Measurements from ENCODE around the gene PGA3. TPM values are rescaled to one million over a fixed set of nuclear protein-coding genes. Genes with fewer than 3 reads are reported as not detected.
"Not testable (repeated sequence)": the region's sequence is repeated elsewhere in the genome, so short reads cannot be mapped to it uniquely, and the experiment has no call there.

The PGA3 gene
- total RNA-seq, 2 experiments from 2014 or later: not detected

DNA sequence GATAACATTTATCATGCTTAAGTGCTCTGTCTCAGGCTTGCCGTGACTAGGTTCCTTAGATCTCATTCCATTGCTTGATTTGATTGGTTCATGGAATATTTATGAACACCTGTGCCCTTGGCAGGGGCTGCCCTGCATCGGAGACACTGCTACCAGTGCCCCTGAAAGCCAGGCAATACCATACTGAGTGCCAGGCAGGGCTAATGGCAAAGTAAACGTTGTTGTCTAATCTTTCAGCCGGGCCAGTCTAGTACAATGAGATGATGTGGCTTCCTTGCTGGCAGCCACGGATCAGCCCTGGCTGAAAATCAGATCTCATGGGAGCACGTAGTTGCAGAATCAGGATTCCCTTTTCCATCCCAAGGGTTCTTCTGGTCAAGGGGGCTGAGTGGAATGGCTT is 5.0 kb upstream of the PGA3 start:
- Histone ChIP-seq H3K9me3 (ENCODE audit: low read length) (no peaks in the 10 kb centered on the region), H3K4me3 (ENCODE audit: low read depth, low read length, poor library complexity, severe bottlenecking) (no peak overlapping the region), H4K20me1 (ENCODE audit: insufficient read depth, low read length) (no peaks in the 10 kb centered on the region), H2AFZ (ENCODE audit: low read length) (no peak overlapping the region), H3K9me2 (ENCODE audit: insufficient read depth, low read length) (no peaks in the 10 kb centered on the region), H3K4me1 (ENCODE audit: insufficient read depth, low read length, poor library complexity, severe bottlenecking) (no peaks in the 10 kb centered on the region), H3K79me2 (ENCODE audit: insufficient read depth, low read depth, low read length) (no peaks in the 10 kb centered on the region), H3K36me3 (ENCODE audit: insufficient read depth, low read length) (no peaks in the 10 kb centered on the region), H3K4me2 (ENCODE audit: low read length) (no peak overlapping the region), H3K27ac (ENCODE audit: low read depth, low read length, poor library complexity, severe bottlenecking) (no peak overlapping the region)
- intact Hi-C loops (cut with micrococcal nuclease; ENCODE audit: unreplicated experiment): no loop called here
- ChIA-PET POLR2A (interaction anchor here (0.6 kb wide), 1 partner anchor 12 kb away, joined by 3 read pairs; no protein-coding TSS in a partner anchor), CTCF (ENCODE audit: unreplicated experiment) (no interaction called here)
- TF ChIP-seq EZH2phosphoT487 (IDR thresholded peaks at IDR 0.05; ENCODE audit: borderline replicate concordance, low read depth, low read length): no peak
- TF ChIP-seq CTCF (conservative IDR thresholded peaks at IDR 0.05; ENCODE audit: low read length): no peak
- DNase-seq (ENCODE audit: low spot score): no peak
- BruUV-seq (replicated peaks): no TSS peak

GRCh38 chr11:61198948-61199523 is 4.3 kb upstream of the PGA3 start:
- DNase-seq (ENCODE audit: low spot score): no peak
- H3K9me2 ChIP-seq (ENCODE audit: insufficient read depth, low read length): no peaks in the 10 kb centered on the region
- H3K79me2 ChIP-seq (ENCODE audit: insufficient read depth, low read depth, low read length): no peaks in the 10 kb centered on the region
- no peak overlapping the region for H3K4me3 ChIP-seq (ENCODE audit: low read depth, low read length, poor library complexity, severe bottlenecking)
- no peaks in the 10 kb centered on the region for H3K36me3 ChIP-seq (ENCODE audit: insufficient read depth, low read length)
- CTCF ChIA-PET (ENCODE audit: unreplicated experiment): interaction anchor here (0.6 kb wide), 1 partner anchor 70 kb away, joined by 3 read pairs; no protein-coding TSS in a partner anchor
- H3K27ac ChIP-seq (ENCODE audit: low read depth, low read length, poor library complexity, severe bottlenecking): no peak overlapping the region
- H3K4me2 ChIP-seq (ENCODE audit: low read length): no peak overlapping the region
- intact Hi-C loops (cut with micrococcal nuclease; ENCODE audit: unreplicated experiment): no loop called here
- BruUV-seq (replicated peaks): no TSS peak
- no peaks in the 10 kb centered on the region for H3K9me3 ChIP-seq (ENCODE audit: low read length)
- no peak overlapping the region for H2AFZ ChIP-seq (ENCODE audit: low read length)
- TF ChIP-seq EZH2phosphoT487 (IDR thresholded peaks at IDR 0.05; ENCODE audit: borderline replicate concordance, low read depth, low read length) (no peak), CTCF (conservative IDR thresholded peaks at IDR 0.05; ENCODE audit: low read length) (no peak)
- POLR2A ChIA-PET: no interaction called here
- H3K4me1 ChIP-seq (ENCODE audit: insufficient read depth, low read length, poor library complexity, severe bottlenecking): no peaks in the 10 kb centered on the region
- H4K20me1 ChIP-seq (ENCODE audit: insufficient read depth, low read length): no peaks in the 10 kb centered on the region

DNA sequence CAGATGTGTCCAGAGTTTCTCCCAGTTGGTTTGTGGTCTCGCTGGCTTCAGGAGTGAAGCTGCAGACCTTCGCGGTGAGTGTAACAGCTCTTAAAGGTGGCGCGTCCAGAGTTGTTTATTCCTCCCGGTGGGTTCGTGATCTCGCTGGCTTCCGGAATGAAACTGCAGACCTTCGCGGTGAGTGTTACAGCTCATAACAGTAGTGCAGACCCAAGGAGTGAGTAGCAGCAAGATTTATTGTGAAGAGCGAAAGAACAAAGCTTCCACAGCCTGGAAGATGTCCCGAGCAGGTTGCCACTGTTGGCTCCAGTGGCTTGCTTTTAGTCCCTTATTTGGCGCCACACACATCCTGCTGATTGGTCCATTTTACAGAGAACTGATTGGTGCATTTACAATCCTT is 1.8 kb upstream of the PGA3 start:
- no peak for DNase-seq (ENCODE audit: low spot score)
- no peak overlapping the region for H3K4me2 ChIP-seq (ENCODE audit: low read length)
- H3K4me1 ChIP-seq (ENCODE audit: insufficient read depth, low read length, poor library complexity, severe bottlenecking): no peaks in the 10 kb centered on the region
- H3K79me2 ChIP-seq (ENCODE audit: insufficient read depth, low read depth, low read length): no peaks in the 10 kb centered on the region
- CTCF ChIA-PET (ENCODE audit: unreplicated experiment): no interaction called here
- H3K36me3 ChIP-seq (ENCODE audit: insufficient read depth, low read length): no peaks in the 10 kb centered on the region
- H3K9me3 ChIP-seq (ENCODE audit: low read length): no peaks in the 10 kb centered on the region
- POLR2A ChIA-PET: no interaction called here
- H3K9me2 ChIP-seq (ENCODE audit: insufficient read depth, low read length): no peaks in the 10 kb centered on the region
- no peak overlapping the region for H2AFZ ChIP-seq (ENCODE audit: low read length)
- no peak overlapping the region for H3K4me3 ChIP-seq (ENCODE audit: low read depth, low read length, poor library complexity, severe bottlenecking)
- H4K20me1 ChIP-seq (ENCODE audit: insufficient read depth, low read length): no peaks in the 10 kb centered on the region
- BruUV-seq (replicated peaks): no TSS peak
- H3K27ac ChIP-seq (ENCODE audit: low read depth, low read length, poor library complexity, severe bottlenecking): no peak overlapping the region
- TF ChIP-seq EZH2phosphoT487 (IDR thresholded peaks at IDR 0.05; ENCODE audit: borderline replicate concordance, low read depth, low read length): no peak
- no peak for TF ChIP-seq CTCF (conservative IDR thresholded peaks at IDR 0.05; ENCODE audit: low read length)
- intact Hi-C loops (cut with micrococcal nuclease; ENCODE audit: unreplicated experiment): no loop called here

- H2AFZ ChIP-seq (ENCODE audit: low read length); H3K79me2 ChIP-seq (ENCODE audit: insufficient read depth, low read depth, low read length); DNase-seq (ENCODE audit: low spot score); H3K9me2 ChIP-seq (ENCODE audit: insufficient read depth, low read length); H3K27ac ChIP-seq (ENCODE audit: low read depth, low read length, poor library complexity, severe bottlenecking); H3K36me3 ChIP-seq (ENCODE audit: insufficient read depth, low read length); H4K20me1 ChIP-seq (ENCODE audit: insufficient read depth, low read length); H3K4me1 ChIP-seq (ENCODE audit: insufficient read depth, low read length, poor library complexity, severe bottlenecking); H3K4me3 ChIP-seq (ENCODE audit: low read depth, low read length, poor library complexity, severe bottlenecking); BruUV-seq (replicated peaks); intact Hi-C loops (cut with micrococcal nuclease; ENCODE audit: unreplicated experiment); POLR2A ChIA-PET; H3K9me3 ChIP-seq (ENCODE audit: low read length); CTCF ChIA-PET (ENCODE audit: unreplicated experiment); H3K4me2 ChIP-seq (ENCODE audit: low read length): not testable (repeated sequence)
Observed at GRCh38 chr11:61203873-61204272, 558 bp downstream of the PGA3 start.

Measured in OCI-LY7 (cell line).